Right lobe of liver (tissue), 6 donors: ENCODE measurements around the gene NOC2L. TPM values are rescaled to one million over a fixed set of nuclear protein-coding genes. Genes with fewer than 3 reads are reported as not detected.
"Not testable (repeated sequence)": the region's sequence is repeated elsewhere in the genome, so short reads cannot be mapped to it uniquely, and the experiment has no call there.

Source experiments
- ATAC-seq, 4 donors: fragments of 200-7000 bp; cut with Tn5 transposase; one replicate each; pipeline ENCODE4 v1.9.1; 2020; ENCODE audit warnings: mild to moderate bottlenecking in 4 of 4, moderate library complexity in 4 of 4
- DNase-seq, 3 donors: peaks; one replicate each; pipeline ENCODE4 v3.0.0-alpha.2; 2020
- H3K27ac ChIP-seq, 3 donors: fragments of 200-600 bp; one replicate each; pipeline ENCODE4 v1.8.0; 2022
- H3K27me3 ChIP-seq, 2 donors: fragments of 200-600 bp; one replicate each; pipeline ENCODE4 v1.8.0; 2022
- H3K36me3 ChIP-seq, 4 donors: fragments of 200-600 bp; sonication (generic) in 1 of 4; one replicate each; pipeline versions ENCODE4 v1.5.1 to v1.8.0; 2017 to 2022; ENCODE audit warnings: control low read depth in 1 of 4
- H3K4me1 ChIP-seq, 4 donors: fragments of 200-600 bp; sonication (generic) in 1 of 4; one replicate each; pipeline versions ENCODE4 v1.5.1 to v1.8.0; 2017 to 2022; ENCODE audit warnings: control low read depth in 1 of 4
- H3K4me3 ChIP-seq, 3 donors: fragments of 200-600 bp; one replicate each; pipeline ENCODE4 v1.8.0; 2022
- H3K9me3 ChIP-seq, 4 donors: fragments of 200-600 bp; sonication (generic) in 1 of 4; one replicate each; pipeline versions ENCODE4 v1.5.1 to v1.8.0; 2017 to 2022; ENCODE audit warnings: control low read depth in 1 of 4
- POLR2A ChIP-seq: fragments of 450-650 bp; IDR thresholded peaks from one replicate; pipeline ENCODE4 v1.6.1; 2017; ENCODE audit warnings: antibody characterized with exemption, mild to moderate bottlenecking
- WGBS: methylation state at CpG from one replicate; pipeline ENCODE4 v1.1.6; 2018; ENCODE audit warnings: low coverage, low lambda C conversion rate; ENCODE audit not compliant: insufficient coverage; ENCODE audit errors: missing lambda C conversion rate; 5-methylcytosine and 5-hydroxymethylcytosine counted together
- intact Hi-C, 2 donors: fragments of 100-400 bp; cut with DNase I; formaldehyde crosslinking; loops; one replicate each; pipeline versions ENCODE4 v1.11.2 to v1.14.1; 2022
- total RNA-seq, 6 experiments: library from RNA; depleted of rRNA in 2 of 6; stranded (reverse); fragments of >200 nt in 2 of 6; fragmentation: NEBNext Ultra II Directional in 3 of 6; extraction: Animal tissue kit (Norgen Biotek cat#: 25700) in 3 of 6; gene quantifications; one replicate each; pipeline versions ENCODE4 v1.1.0 to v1.2.4, GENCODE V29; 2016 to 2023
- TF ChIP-seq, protein P1 (sequence below), 4 donors: fragments of 200-600 bp in 3 of 4; fragments of 450-650 bp in 1 of 4; IDR thresholded peaks; one replicate each; pipeline versions ENCODE4 v1.5.1 to v1.8.0; 2016 to 2022; ENCODE audit warnings: antibody characterized with exemption in 4 of 4, mild to moderate bottlenecking in 2 of 4
- donor health status: DM: no; HTN: yes; CAD: no.
- donor health status: DM: no; HTN: no; CAD: no.
- donor health status: DM: no; HTN: no; CAD: no.
- donor health status: DM: no; HTN: yes; CAD: no.
- donor health status: DM: no; HTN: yes; CAD: no.

NOC2L gene
- total RNA-seq, 6 experiments from 2014 or later = 28.9 to 36.8 (median 30.2) TPM

DNA sequence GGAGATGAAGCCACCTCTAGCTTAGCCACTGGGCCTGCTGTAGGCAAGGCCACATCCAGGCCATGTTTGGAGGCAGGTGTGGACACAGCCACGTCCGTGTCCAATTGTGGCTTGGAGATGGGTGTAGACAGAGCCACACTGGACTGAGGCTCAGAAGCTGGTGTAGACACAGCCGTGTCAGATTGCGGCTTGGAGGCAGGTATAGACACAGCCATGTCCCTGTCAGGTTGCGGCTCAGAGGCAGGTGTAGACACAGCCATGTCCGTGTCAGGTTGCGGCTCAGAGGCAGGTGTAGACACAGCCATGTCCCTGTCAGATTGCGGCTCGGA lies 20.7 kb upstream of the NOC2L start:
- intact Hi-C loops = loop anchor here in 1 of 2 donors (10.0 kb wide), 1 partner anchor 85 kb away; no protein-coding TSS in a partner anchor
- no peak overlapping the region for H3K4me3 ChIP-seq
- DNase-seq (peak in 1 of 3 donors; percentile 15), ATAC-seq (no peak)
- no peaks in the 10 kb centered on the region for H3K9me3 ChIP-seq
- H3K27ac ChIP-seq = no peak overlapping the region
- no peaks in the 10 kb centered on the region for H3K36me3 ChIP-seq
- H3K4me1 ChIP-seq = peaks cover 0 to 6% (median 0%) of the 10 kb centered on the region in 4 donors
- TF ChIP-seq, protein P1, sequence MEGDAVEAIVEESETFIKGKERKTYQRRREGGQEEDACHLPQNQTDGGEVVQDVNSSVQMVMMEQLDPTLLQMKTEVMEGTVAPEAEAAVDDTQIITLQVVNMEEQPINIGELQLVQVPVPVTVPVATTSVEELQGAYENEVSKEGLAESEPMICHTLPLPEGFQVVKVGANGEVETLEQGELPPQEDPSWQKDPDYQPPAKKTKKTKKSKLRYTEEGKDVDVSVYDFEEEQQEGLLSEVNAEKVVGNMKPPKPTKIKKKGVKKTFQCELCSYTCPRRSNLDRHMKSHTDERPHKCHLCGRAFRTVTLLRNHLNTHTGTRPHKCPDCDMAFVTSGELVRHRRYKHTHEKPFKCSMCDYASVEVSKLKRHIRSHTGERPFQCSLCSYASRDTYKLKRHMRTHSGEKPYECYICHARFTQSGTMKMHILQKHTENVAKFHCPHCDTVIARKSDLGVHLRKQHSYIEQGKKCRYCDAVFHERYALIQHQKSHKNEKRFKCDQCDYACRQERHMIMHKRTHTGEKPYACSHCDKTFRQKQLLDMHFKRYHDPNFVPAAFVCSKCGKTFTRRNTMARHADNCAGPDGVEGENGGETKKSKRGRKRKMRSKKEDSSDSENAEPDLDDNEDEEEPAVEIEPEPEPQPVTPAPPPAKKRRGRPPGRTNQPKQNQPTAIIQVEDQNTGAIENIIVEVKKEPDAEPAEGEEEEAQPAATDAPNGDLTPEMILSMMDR (IDR thresholded peaks at IDR 0.05) = no peak
- TF ChIP-seq POLR2A = no peak
- 100% methylated on average over 2 of the region's 9 CpGs for WGBS
- no peaks in the 10 kb centered on the region for H3K27me3 ChIP-seq

DNA sequence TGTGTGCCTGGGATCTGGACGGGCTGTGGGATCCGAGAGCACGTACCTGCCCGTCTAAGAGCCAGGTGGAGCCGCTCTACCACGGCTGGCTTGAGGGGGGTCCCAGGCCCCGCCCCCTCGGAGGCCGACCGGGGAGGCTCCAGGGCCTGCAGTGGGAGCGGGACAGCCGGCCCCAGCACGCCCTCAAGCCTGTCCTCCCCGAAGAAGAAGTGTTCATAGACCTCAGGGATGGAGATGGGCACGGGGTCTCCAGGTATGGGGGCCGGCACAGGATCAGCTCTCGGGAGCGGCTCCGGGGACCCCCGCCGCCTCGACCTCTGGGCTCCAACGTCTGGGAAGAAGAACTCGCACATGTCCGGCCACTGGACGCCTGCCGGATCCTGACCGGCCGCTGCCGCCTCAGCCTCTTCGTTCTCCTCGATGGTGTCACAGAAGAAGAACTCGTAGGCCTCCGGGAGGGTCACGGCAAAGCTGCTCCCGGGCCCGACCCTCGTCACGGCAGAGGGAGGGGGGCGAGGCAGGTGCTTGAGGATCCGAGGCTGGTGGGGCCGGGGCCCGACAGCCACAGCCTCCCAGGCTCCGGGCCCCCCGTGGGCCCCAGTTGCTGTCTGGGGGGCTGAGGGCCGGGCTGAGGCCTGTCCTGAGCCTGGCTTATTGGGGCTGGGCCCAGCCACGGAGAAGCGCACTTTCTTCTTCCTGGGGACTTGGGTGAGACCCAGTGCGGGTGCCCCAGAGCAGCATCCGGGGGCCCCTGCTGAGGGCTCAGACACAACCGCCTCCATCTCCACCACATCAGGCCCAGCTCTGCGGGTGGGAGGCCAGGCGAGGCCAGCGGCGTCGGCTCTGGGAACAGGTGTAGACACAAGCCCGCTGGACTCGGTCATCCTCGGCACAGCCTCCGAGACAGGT lies 20.0 kb upstream of the NOC2L start:
- 20% methylated on average over 1 of the region's 60 CpGs for WGBS
- H3K36me3 ChIP-seq = no peaks in the 10 kb centered on the region
- H3K27me3 ChIP-seq = no peaks in the 10 kb centered on the region
- no peak overlapping the region for H3K4me3 ChIP-seq
- intact Hi-C loops = no loop called here
- no peaks in the 10 kb centered on the region for H3K9me3 ChIP-seq
- no peak overlapping the region for H3K27ac ChIP-seq
- DNase-seq (no peak), ATAC-seq (no peak)
- no peak for TF ChIP-seq POLR2A
- TF ChIP-seq, protein P1 (IDR thresholded peaks at IDR 0.05) = no peak
- peaks cover 0 to 6% (median 0%) of the 10 kb centered on the region in 4 donors for H3K4me1 ChIP-seq

DNA sequence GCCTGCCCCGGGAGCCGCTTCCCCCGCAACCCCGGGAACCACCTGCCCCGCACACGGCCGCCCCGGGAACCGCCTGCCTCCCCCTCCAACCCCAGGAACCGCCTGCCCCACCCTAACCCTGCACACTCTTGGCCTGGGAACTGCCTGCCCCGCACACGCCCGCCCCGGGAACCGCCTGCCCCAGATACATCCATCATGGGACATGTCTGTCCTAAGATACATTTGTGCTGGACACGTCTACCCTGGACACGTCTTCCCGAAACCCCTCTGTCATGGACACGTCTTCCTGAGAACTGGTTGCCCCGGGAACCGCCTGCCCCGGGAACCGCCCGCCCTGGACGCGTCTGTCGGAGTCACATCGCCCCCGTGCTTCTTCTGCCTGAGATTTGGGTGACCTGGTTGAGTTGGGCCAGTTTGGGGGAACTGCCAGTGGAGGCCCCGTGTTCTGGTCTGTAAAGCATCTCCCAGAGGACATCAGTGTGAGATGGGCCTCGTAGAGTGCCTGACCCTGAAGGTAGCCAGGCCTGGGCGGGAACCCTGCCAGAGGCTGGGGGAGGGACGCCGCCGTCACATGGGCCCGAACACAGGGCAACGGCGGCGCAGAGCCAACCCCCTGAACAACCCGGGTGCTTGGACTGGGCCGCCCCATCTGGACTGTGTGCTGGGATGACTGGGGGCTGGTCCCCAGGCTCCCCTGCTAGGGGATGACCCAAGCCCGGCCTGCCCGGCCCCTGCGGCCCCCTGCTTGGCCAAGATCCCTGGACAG lies 19.2 kb upstream of the NOC2L start:
- no peak for ATAC-seq
- peak in 1 of 3 donors; percentile 57 for DNase-seq
- no peaks in the 10 kb centered on the region for H3K36me3 ChIP-seq
- intact Hi-C loops = no loop called here
- 86% methylated on average over 31 of the region's 44 CpGs for WGBS
- H3K27ac ChIP-seq = no peak overlapping the region
- no peaks in the 10 kb centered on the region for H3K9me3 ChIP-seq
- H3K27me3 ChIP-seq = no peaks in the 10 kb centered on the region
- peaks cover 0 to 6% (median 0%) of the 10 kb centered on the region in 4 donors for H3K4me1 ChIP-seq
- H3K4me3 ChIP-seq = no peak overlapping the region
- TF ChIP-seq POLR2A = no peak
- TF ChIP-seq, protein P1 (IDR thresholded peaks at IDR 0.05) = no peak

DNA sequence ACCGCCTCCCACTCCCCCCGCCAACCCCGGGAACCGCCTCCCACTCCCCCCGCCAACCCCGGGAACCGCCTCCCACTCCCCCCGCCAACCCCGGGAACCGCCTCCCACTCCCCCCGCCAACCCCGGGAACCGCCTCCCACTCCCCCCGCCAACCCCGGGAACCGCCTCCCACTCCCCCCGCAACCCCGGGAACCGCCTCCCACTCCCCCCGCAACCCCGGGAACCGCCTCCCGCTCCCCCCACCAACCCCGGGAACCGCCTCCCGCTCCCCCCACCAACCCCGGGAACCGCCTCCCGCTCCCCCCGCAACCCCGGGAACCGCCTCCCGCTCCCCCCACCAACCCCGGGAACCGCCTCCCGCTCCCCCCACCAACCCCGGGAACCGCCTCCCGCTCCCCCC lies 17.7 kb upstream of the NOC2L start:
- DNase-seq, H3K9me3 ChIP-seq, intact Hi-C loops, H3K4me1 ChIP-seq, H3K36me3 ChIP-seq, H3K4me3 ChIP-seq, H3K27me3 ChIP-seq, ATAC-seq, H3K27ac ChIP-seq: not testable (repeated sequence)
- WGBS = 87% methylated on average over 8 of the region's 39 CpGs
